ENCODE data around the gene TRAM2. TPM values are rescaled to one million over a fixed set of nuclear protein-coding genes. Genes with fewer than 3 reads are reported as not detected.
A peak's percentile ranks its signal among the peaks of the same experiment; 100 is the strongest.

TRAM2 gene
- total and polyA plus RNA-seq, 2 of the 8 experiments (the other 6 are each of a cell fraction or from before 2014, with no cell fraction given) = 9.0 to 21.4 TPM

DNA sequence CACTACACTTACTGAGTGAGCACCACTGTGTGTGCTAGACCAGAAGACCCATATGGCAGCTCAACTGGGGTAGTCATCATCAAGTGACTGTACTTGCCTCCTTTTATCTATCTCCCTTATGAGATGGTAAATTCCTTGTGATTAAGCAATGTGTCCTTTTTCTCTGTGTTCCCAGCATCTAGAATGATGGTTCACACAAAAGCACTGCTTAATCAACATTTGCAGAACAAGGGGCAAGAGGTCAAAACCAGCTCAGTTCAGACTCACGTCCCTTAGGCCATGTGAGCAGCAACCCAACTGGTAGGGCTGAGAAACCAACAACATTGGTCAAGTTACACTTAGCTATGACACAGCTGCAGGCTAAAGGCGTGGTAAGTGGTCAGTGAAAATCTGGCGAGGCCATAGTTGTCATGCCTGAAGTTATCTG lies 10.0 kb downstream of the TRAM2 start:
- Histone ChIP-seq H3K23me2 (ENCODE audit: low read depth, low read length) (no peaks in the 10 kb centered on the region), H3K27ac (ENCODE audit: low read depth, low read length) (no peak overlapping the region), H3K79me2 (ENCODE audit: control insufficient read depth in 1 of 2, insufficient read depth in 2 of 2, low read length in 2 of 2) (peaks cover 10 to 86% of the 10 kb centered on the region in 2 experiments), H3K56ac (replicated peaks; ENCODE audit: insufficient read length, low read depth, low read length) (no peak overlapping the region), H2BK15ac (ENCODE audit: low read length) (no peak overlapping the region), H2BK20ac (ENCODE audit: low read length) (no peak overlapping the region), H3K79me1 (ENCODE audit: low read depth, low read length) (peaks cover 9% of the 10 kb centered on the region), H3K23ac (ENCODE audit: insufficient read length) (no peak overlapping the region), H4K8ac (ENCODE audit: extremely low read depth, insufficient read depth, low read length) (no peak overlapping the region), H4K20me1 (replicated peaks in 1 of 2; ENCODE audit: control insufficient read depth in 1 of 2, insufficient read depth in 2 of 2, low read length in 2 of 2) (peaks cover 3 to 5% of the 10 kb centered on the region in 2 experiments), H2AFZ (ENCODE audit: low read length) (no peak overlapping the region), H3K18ac (ENCODE audit: extremely low read depth, low read length) (no peak overlapping the region), H3K14ac (ENCODE audit: insufficient read length) (no peak overlapping the region), H4K91ac (replicated peaks; ENCODE audit: insufficient read length, low read length) (no peak overlapping the region), H2BK120ac (replicated peaks; ENCODE audit: low read depth, low read length) (no peak overlapping the region), H2BK12ac (ENCODE audit: low read depth, low read length) (0 out of 2 replicates have a peak overlapping the region, but pooled peaks have one; percentile 23), H2BK5ac (ENCODE audit: low read depth, low read length) (no peak overlapping the region), H3K4ac (replicated peaks; ENCODE audit: insufficient read length, low read depth, low read length) (no peak overlapping the region), H3K27me3 (replicated peaks in 1 of 4; ENCODE audit: control insufficient read depth in 3 of 4, extremely low read depth in 1 of 4, insufficient read depth in 3 of 4, low read length in 3 of 4) (no peaks in the 10 kb centered on the region), H4K5ac (ENCODE audit: insufficient read length, low read depth, low read length) (no peak overlapping the region), H3K4me1 (replicated peaks in 1 of 4; ENCODE audit: control insufficient read depth in 3 of 4, insufficient read depth in 4 of 4, low read length in 3 of 4) (peaks cover 0 to 15% (median 2%) of the 10 kb centered on the region in 4 experiments; a peak in 3 of 7 replicates), H3K4me3 (ENCODE audit: extremely low read depth in 1 of 4, insufficient read depth in 2 of 4, low read depth in 3 of 4, low read length in 4 of 4) (no peak overlapping the region), H3K9ac (replicated peaks in 1 of 4; ENCODE audit: extremely low read depth in 1 of 4, low read depth in 3 of 4, low read length in 3 of 4) (no peak overlapping the region), H3K4me2 (ENCODE audit: insufficient read depth in 1 of 2, low read depth in 2 of 2, low read length in 2 of 2) (no peak overlapping the region), H3K36me3 (ENCODE audit: control insufficient read depth in 2 of 4, insufficient read depth in 4 of 4, low read length in 3 of 4) (no peaks in the 10 kb centered on the region), H2AK5ac (ENCODE audit: low read depth, low read length) (no peak overlapping the region), H3K9me3 (ENCODE audit: insufficient read depth in 2 of 2, low read depth in 1 of 2, low read length in 1 of 2) (no peaks in the 10 kb centered on the region)
- DNase-seq (ENCODE audit: low read depth in 1 of 2, low spot score in 2 of 2) (no peak), FAIRE-seq (no peak)
- 86% methylated on average over 3 of the region's 3 CpGs; no CpG with 5 or more reads in 1 of the 2 experiments for WGBS, 2 experiments (ENCODE audit: extremely low coverage in 1 of 2, insufficient coverage in 1 of 2, insufficient read length in 1 of 2, insufficient replicate concordance in 2 of 2, low coverage in 1 of 2, low lambda C conversion rate in 2 of 2, missing lambda C conversion rate in 1 of 2)
- ChIA-PET CTCF (ENCODE audit: partially characterized antibody) (interaction anchor here (0.5 to 3.6 kb wide), 9 partner anchors 9 to 159 kb away, joined by 3 to 19 read pairs (median 3); partner anchors contain the start of gene TRAM2), POLR2A (ENCODE audit: partially characterized antibody) (interaction anchor here (1.1 to 1.4 kb wide), 2 partner anchors 10 to 15 kb away, joined by 3 to 4 read pairs; partner anchors contain the start of gene TRAM2)
- TF ChIP-seq RFX5 (IDR thresholded peaks at IDR 0.05; ENCODE audit: borderline replicate concordance, low read depth, low read length) = no peak
- no peak for TF ChIP-seq TEAD4 (IDR thresholded peaks at IDR 0.05; ENCODE audit: low read depth, low read length)
- TF ChIP-seq RAD21 (IDR thresholded peaks at IDR 0.05 in 1 of 2, conservative IDR thresholded peaks at IDR 0.05 in 1 of 2; ENCODE audit: low read depth in 2 of 2, low read length in 2 of 2) = no peak
- TF ChIP-seq HDAC2 (IDR thresholded peaks at IDR 0.05; ENCODE audit: borderline replicate concordance in 1 of 2, low read depth in 2 of 2, low read length in 2 of 2) = no peak
- TF ChIP-seq SP2 (IDR thresholded peaks at IDR 0.05; ENCODE audit: low read length) = no peak
- no peak for TF ChIP-seq CBX8 (IDR thresholded peaks at IDR 0.05; ENCODE audit: borderline replicate concordance, low read depth, low read length)
- no peak for TF ChIP-seq BCL11A (IDR thresholded peaks at IDR 0.05; ENCODE audit: low read depth in 2 of 2, low read length in 2 of 2)
- TF ChIP-seq, protein P1, sequence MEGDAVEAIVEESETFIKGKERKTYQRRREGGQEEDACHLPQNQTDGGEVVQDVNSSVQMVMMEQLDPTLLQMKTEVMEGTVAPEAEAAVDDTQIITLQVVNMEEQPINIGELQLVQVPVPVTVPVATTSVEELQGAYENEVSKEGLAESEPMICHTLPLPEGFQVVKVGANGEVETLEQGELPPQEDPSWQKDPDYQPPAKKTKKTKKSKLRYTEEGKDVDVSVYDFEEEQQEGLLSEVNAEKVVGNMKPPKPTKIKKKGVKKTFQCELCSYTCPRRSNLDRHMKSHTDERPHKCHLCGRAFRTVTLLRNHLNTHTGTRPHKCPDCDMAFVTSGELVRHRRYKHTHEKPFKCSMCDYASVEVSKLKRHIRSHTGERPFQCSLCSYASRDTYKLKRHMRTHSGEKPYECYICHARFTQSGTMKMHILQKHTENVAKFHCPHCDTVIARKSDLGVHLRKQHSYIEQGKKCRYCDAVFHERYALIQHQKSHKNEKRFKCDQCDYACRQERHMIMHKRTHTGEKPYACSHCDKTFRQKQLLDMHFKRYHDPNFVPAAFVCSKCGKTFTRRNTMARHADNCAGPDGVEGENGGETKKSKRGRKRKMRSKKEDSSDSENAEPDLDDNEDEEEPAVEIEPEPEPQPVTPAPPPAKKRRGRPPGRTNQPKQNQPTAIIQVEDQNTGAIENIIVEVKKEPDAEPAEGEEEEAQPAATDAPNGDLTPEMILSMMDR (IDR thresholded peaks at IDR 0.05; ENCODE audit: control extremely low read depth in 1 of 3, insufficient read depth in 1 of 3, low read depth in 1 of 3, low read length in 3 of 3) = no peak
